ENCODE data around the gene LIMS4. TPM values are rescaled to one million over a fixed set of nuclear protein-coding genes. Genes with fewer than 3 reads are reported as not detected.
"Not testable (repeated sequence)": the region's sequence is repeated elsewhere in the genome, so short reads cannot be mapped to it uniquely, and the experiment has no call there.

Gene LIMS4
- total RNA-seq, 2 donors from 2014 or later, result 0.17 to 1.1 TPM

DNA sequence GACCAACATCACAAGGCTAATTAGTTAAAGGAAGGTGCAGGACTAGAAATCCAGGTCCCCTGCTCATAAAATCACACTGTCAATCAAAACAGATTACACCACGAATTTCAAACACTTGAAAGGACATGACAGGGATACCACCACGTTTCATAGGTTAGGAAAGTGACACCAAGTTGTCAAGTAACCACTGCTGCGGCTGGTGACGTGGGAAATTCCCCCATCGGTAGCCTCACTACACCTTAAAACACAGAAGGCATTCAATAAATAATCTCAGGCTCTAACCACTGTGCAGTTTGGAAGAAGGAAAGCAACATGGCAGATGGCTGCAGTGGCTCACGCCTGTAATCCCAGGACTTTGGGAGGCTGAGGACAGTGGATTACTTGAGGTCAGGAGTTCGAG lies 3.7 kb downstream of the LIMS4 start:
- not testable (repeated sequence) for DNase-seq; H3K9me3 Mint-ChIP-seq; H3K4me1 Mint-ChIP-seq (ENCODE audit: low read depth); H3K27me3 Mint-ChIP-seq (ENCODE audit: low read depth); H3K27ac Mint-ChIP-seq; H3K36me3 Mint-ChIP-seq (ENCODE audit: insufficient read depth in 2 of 2); H3K4me3 Mint-ChIP-seq; ATAC-seq (replicated peaks in 1 of 2)

DNA sequence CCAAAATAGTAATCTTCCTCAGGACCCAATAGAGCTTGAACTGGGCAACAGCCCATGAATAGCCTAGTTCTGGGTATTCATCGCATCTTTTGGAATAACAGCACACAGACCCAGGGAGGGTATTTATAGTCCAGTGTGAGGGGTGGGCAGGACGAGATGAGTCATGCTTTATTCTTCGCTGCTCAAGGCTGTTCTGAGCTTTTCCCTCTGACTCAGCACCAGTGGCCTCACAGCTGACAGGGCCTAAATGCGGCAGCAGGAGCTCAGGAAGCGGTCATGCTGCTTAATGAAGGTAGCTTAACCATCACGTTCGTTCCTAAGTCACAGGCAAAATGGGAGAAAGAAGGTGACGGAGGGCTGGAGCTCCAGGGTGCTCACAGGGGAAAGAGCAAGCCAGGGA lies 7.3 kb downstream of the LIMS4 start:
- H3K9me3 Mint-ChIP-seq; H3K27me3 Mint-ChIP-seq (ENCODE audit: low read depth); H3K4me1 Mint-ChIP-seq (ENCODE audit: low read depth); H3K27ac Mint-ChIP-seq; H3K4me3 Mint-ChIP-seq; ATAC-seq (replicated peaks in 1 of 2); H3K36me3 Mint-ChIP-seq (ENCODE audit: insufficient read depth in 2 of 2); DNase-seq: not testable (repeated sequence)

DNA sequence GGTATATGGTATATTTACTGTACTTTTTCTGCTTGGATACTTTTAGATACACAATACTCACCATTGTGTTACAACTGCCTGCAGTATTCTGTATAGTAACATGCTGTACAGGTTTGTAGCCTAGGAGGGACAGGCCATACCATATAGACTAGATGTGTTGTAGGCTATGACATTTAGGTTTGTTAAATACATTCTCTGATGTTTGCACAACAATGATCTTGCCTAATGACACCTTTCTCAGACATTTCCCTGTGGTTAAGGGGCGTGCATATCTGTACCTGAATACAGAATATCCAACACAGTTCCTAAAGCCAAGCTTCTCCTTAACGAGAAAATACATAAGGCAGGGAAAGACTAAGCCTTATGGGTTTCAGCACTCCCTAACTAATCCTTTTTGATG lies 10.2 kb downstream of the LIMS4 start:
- H3K27me3 Mint-ChIP-seq (ENCODE audit: low read depth); H3K9me3 Mint-ChIP-seq; H3K4me1 Mint-ChIP-seq (ENCODE audit: low read depth); ATAC-seq (replicated peaks in 1 of 2); DNase-seq; H3K36me3 Mint-ChIP-seq (ENCODE audit: insufficient read depth in 2 of 2); H3K4me3 Mint-ChIP-seq; H3K27ac Mint-ChIP-seq: not testable (repeated sequence)

DNA sequence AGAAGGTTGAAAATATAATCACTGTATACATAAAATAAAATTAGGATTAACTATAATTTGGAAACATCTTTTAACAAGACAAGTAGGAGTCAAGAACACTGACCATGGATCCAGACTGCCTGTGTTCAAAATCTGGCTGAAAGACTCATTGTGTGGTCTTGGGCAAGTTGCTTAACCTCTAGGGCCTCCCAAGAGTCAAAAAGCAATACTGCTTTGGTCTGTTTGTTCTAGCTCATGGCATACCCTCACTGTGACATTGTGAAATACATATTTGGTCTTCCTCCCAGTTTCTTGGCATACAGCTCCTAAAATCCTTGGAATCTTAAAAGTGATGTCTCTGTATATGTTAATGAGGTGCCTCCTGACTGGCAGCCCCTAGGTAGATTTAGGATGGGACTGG lies 12.3 kb downstream of the LIMS4 start:
- not testable (repeated sequence) for H3K4me1 Mint-ChIP-seq (ENCODE audit: low read depth); H3K9me3 Mint-ChIP-seq; H3K27me3 Mint-ChIP-seq (ENCODE audit: low read depth); H3K27ac Mint-ChIP-seq; H3K36me3 Mint-ChIP-seq (ENCODE audit: insufficient read depth in 2 of 2); H3K4me3 Mint-ChIP-seq; DNase-seq; ATAC-seq (replicated peaks in 1 of 2)

DNA sequence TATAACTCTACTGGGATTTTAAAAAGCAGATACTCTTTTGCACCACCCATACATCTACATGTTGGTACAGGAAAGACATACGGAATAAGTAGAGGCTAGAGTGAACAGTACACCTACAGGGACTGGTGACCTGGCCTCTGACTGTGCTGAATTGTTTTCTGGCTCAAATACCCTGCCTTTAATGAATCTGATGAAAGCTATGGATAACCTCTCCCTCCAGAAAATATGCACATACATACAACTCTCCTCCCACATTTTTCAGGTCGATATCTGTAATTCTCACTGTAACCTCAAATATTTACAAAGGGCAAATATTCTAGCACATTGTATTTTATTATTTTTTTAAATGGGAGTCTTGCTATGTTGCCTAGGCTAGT lies 15.4 kb downstream of the LIMS4 start:
- H3K9me3 Mint-ChIP-seq; DNase-seq; H3K4me1 Mint-ChIP-seq (ENCODE audit: low read depth); H3K36me3 Mint-ChIP-seq (ENCODE audit: insufficient read depth in 2 of 2); H3K27ac Mint-ChIP-seq; H3K27me3 Mint-ChIP-seq (ENCODE audit: low read depth); ATAC-seq (replicated peaks in 1 of 2); H3K4me3 Mint-ChIP-seq: not testable (repeated sequence)

DNA sequence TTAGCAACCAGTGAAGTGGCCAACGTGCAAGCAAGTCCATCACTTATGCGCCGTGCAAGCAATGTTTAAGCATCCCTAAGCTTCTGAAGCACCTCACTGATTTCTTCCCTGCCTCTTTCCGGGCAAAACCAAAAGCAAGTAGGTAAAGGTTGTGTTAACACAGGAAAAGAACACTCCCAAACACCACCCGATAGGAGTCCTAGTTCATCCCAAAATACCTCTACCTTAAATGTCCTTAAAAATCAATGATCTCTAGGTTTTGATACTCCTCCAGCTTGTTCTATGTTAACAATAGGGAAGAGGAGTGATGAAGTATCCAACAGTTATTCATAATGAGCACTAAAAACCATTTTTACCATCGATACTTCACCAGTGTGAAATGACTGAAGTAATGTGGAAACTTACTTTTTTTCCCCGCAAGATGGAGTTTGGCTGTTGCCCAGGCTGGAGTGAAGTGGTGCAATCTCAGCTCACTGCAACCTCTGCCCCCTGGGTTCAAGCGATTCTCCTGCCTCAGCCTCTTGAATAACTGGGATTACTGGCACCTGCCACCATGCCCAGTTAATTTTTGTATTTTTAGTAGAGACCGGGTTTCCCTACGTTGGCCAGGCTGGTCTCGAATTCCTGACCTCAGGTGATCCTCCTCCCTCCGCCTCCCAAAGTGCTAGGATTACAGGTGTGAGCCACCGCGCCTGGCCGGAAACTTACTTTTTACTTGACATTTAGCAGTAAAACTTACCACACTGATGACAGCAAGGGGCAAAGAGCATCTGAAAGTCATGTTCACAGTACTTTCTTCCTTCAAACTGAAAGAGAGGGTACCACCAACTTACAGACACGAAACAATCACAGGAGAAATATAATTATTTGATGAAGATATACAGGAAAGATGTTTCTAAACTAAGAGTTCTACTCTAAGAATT lies 16.1 kb downstream of the LIMS4 start:
- H3K4me1 Mint-ChIP-seq (ENCODE audit: low read depth); H3K4me3 Mint-ChIP-seq; H3K36me3 Mint-ChIP-seq (ENCODE audit: insufficient read depth in 2 of 2); DNase-seq; H3K9me3 Mint-ChIP-seq; H3K27me3 Mint-ChIP-seq (ENCODE audit: low read depth); ATAC-seq (replicated peaks in 1 of 2); H3K27ac Mint-ChIP-seq: not testable (repeated sequence)

DNA sequence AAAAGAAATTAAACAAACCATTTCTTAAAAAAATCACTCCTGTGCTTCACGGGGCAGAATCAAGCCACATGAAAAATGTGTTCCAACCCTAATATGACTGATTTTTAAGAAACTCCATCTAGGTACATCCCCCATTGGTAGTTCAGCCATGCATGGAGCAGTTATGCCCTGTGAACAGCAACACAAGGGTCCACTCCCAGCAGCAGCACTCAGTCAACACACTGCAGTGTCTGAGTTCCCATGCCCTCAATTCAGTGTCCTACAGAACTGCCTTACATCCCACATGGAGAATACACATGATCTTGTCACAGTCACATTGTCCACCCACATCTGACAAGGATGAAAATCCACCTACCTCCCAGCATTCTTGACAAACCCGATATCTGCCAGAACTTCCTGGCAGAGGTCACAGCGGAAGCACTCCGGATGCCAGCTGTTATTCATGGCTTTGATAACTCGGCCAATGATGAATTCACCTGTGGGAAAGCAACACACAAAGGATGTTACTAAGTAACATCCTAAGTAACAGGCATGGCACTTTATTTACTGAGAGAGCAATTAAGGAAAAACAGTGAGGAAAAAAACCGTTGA lies 17.4 kb downstream of the LIMS4 start:
- not testable (repeated sequence) for H3K36me3 Mint-ChIP-seq (ENCODE audit: insufficient read depth in 2 of 2); H3K27ac Mint-ChIP-seq; H3K27me3 Mint-ChIP-seq (ENCODE audit: low read depth); H3K4me1 Mint-ChIP-seq (ENCODE audit: low read depth); ATAC-seq (replicated peaks in 1 of 2); DNase-seq; H3K9me3 Mint-ChIP-seq; H3K4me3 Mint-ChIP-seq

DNA sequence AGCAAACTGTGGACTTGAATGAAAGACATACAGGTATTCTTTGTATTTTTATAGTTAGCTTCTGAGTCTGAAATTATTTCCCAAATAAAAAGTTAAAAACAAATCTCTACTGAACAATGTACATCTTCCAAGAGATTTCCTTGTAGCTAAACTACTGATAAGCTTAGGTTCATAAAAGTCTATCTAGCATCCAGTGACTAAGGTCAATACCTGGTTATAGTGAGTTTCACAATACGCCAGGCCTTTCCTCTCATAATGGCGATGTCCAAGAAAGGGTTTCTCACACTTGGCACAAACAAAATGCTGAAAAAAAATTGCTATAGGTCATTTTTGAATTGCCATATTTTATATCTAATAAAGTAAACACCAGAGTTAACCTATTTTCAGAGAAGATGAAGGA lies 21.7 kb downstream of the LIMS4 start:
- H3K27me3 Mint-ChIP-seq (ENCODE audit: low read depth); DNase-seq; H3K36me3 Mint-ChIP-seq (ENCODE audit: insufficient read depth in 2 of 2); ATAC-seq (replicated peaks in 1 of 2); H3K4me3 Mint-ChIP-seq; H3K9me3 Mint-ChIP-seq; H3K4me1 Mint-ChIP-seq (ENCODE audit: low read depth); H3K27ac Mint-ChIP-seq: not testable (repeated sequence)

DNA sequence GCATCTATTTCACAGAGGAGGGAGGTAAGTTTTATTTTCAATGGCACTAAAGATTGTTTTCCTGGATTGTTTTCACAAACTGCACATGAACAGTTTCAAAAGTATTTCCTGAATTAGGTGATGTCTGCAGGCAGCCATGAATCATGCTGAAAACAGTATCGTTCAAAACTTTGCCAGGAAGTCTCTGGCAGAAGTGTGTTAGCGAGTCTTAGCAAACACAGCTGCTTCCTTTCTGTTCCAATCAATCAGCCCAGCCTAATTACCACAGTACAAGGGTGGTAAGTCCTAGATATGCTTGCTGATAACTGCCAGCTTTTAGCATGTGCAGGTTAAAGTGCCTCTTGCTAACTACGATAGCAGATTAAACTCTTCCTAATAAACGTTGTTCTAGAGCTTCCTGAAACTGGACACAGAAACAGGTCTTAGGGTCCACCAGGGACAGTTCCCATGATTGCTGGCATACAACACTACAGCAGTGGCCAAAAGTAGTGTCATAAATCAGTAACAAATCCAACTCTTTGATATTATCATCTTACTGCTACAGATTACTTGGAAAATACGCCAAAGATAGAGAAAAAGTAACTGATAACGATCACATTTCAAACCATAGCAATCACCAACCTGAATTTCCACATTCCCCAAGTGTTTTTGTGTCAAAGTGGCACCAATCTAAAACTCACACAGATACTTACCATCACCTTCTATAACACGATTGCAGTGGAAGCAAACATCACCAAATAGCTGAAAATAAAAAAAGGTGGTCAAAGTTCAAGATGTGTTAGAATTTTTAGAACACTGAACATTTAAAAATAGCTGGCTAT lies 23.3 kb downstream of the LIMS4 start:
- not testable (repeated sequence) for H3K36me3 Mint-ChIP-seq (ENCODE audit: insufficient read depth in 2 of 2); H3K4me1 Mint-ChIP-seq (ENCODE audit: low read depth); H3K9me3 Mint-ChIP-seq; H3K4me3 Mint-ChIP-seq; H3K27ac Mint-ChIP-seq; DNase-seq; H3K27me3 Mint-ChIP-seq (ENCODE audit: low read depth)
- peak in 1 of 2 donors; percentile 32 for ATAC-seq (replicated peaks in 1 of 2)

DNA sequence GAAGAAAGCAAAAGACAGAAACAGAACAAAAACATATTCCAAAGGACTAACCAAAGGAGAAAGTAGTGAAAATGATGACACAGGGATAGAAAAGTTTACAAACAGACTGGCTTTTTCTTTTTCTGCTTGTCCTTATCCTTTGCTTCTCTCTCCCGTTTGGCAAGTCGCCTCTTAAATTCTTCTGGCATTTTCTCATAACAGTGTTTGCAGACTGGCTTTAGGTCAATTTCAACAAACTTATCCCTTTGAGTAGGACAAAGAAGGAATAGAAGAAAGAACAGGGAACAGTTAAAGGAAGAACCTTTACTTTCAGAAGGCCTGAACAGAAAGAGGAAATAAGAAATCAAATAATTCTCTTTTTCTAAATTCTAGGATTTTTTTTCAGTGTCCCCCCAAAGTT lies 26.0 kb downstream of the LIMS4 start:
- not testable (repeated sequence) for H3K27me3 Mint-ChIP-seq (ENCODE audit: low read depth); H3K4me3 Mint-ChIP-seq; H3K4me1 Mint-ChIP-seq (ENCODE audit: low read depth); H3K27ac Mint-ChIP-seq; H3K36me3 Mint-ChIP-seq (ENCODE audit: insufficient read depth in 2 of 2); H3K9me3 Mint-ChIP-seq; ATAC-seq (replicated peaks in 1 of 2); DNase-seq

DNA sequence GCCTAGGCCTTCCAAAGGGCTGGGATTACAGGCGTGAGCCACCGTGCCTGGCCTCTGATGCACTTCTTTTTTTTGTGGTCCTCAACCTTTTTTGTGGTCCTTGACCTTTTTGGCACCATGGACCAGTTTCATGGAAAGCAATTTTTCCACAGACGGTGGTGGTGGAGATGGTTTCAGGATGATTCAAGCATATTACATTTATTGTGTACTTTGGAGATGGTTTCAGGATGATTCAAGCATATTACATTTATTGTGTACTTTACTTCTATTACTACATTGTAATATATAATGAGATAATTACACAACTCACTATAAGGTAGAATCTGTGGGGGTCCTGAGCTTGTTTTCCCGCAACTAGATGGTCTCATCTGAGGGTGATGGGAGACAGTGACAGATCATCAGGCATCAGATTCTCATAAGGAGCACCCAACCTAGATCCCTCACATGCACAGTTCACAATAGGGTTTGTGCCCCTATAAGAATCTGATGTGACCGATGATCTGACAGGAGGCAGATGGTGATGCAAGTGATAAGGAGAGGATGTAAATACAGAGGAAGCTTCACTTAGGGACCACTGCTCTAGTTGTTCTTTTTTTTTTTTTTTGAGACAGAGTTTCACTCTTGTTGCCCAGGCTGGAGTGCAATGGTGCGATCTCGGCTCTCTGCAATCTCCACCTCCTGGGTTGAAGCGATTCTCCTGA lies 29.2 kb downstream of the LIMS4 start:
- H3K36me3 Mint-ChIP-seq (ENCODE audit: insufficient read depth in 2 of 2); ATAC-seq (replicated peaks in 1 of 2); DNase-seq; H3K27ac Mint-ChIP-seq; H3K4me3 Mint-ChIP-seq; H3K9me3 Mint-ChIP-seq; H3K4me1 Mint-ChIP-seq (ENCODE audit: low read depth); H3K27me3 Mint-ChIP-seq (ENCODE audit: low read depth): not testable (repeated sequence)

DNA sequence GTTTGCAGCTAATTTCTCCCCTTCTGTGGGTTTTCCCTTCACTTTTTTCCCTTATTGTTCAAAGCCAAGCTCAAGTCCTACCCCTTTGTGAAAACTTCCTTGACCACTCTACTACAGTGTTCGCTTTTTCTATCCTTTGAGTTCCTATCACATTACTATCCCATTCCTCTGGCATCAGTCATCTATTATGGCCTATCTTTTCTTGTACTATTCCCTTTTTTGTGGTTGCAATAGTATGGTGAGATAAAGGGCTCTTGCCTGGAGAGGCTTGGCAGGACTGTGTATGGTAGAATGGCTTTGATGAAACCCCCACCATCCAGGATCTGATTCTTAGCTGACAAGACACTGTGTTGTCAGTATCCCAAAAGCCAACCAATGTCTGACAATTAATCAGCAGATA lies 30.7 kb downstream of the LIMS4 start:
- not testable (repeated sequence) for ATAC-seq (replicated peaks in 1 of 2); DNase-seq; H3K4me1 Mint-ChIP-seq (ENCODE audit: low read depth); H3K9me3 Mint-ChIP-seq; H3K27me3 Mint-ChIP-seq (ENCODE audit: low read depth); H3K27ac Mint-ChIP-seq; H3K4me3 Mint-ChIP-seq; H3K36me3 Mint-ChIP-seq (ENCODE audit: insufficient read depth in 2 of 2)

DNA sequence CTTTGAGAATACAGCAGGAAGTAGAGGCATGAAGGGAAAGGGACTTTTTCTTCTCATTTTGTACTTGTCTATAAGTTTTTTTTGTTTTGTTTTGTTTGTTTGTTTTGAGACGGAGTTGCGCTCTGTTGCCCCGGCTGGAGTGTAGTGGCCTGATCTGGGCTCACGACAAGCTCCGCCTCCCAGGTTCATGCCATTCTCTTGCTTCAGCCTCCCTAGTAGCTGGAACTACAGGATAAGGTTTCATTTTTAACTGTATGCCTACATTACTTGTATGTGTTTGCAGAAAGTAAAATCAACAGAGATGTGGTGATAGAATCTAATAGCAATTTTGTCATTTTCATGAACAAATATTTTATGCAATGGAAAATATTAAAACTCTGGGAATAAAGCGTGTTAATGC lies 38.1 kb downstream of the LIMS4 start:
- DNase-seq; H3K27ac Mint-ChIP-seq; H3K36me3 Mint-ChIP-seq (ENCODE audit: insufficient read depth in 2 of 2); H3K9me3 Mint-ChIP-seq; H3K4me3 Mint-ChIP-seq; H3K4me1 Mint-ChIP-seq (ENCODE audit: low read depth); ATAC-seq (replicated peaks in 1 of 2); H3K27me3 Mint-ChIP-seq (ENCODE audit: low read depth): not testable (repeated sequence)
